ENCODE results near the gene NKD2. TPM values are rescaled to one million over a fixed set of nuclear protein-coding genes. Genes with fewer than 3 reads are reported as not detected.

The NKD2 gene
- total RNA-seq, 1 experiment from 2014 or later, result 12.8 TPM

GRCh38 chr5:978693-979092 lies 29.9 kb upstream of the NKD2 start:
- no peak for TF ChIP-seq FOXJ3 (CRISPR knock-in tag; IDR thresholded peaks at IDR 0.05; ENCODE audit: borderline replicate concordance)
- TF ChIP-seq PRDM15 (CRISPR knock-in tag; IDR thresholded peaks at IDR 0.05), result no peak
- TF ChIP-seq ETV6 (CRISPR knock-in tag; IDR thresholded peaks at IDR 0.05), result no peak
- no peak for TF ChIP-seq PRRX2 (CRISPR knock-in tag; IDR thresholded peaks at IDR 0.05)
- no peak for TF ChIP-seq STAT6 (CRISPR knock-in tag; conservative IDR thresholded peaks at IDR 0.05; ENCODE audit: low read depth)
- no peak for TF ChIP-seq NFATC4 (CRISPR knock-in tag; IDR thresholded peaks at IDR 0.05)
- no peak for TF ChIP-seq RELA (CRISPR knock-in tag; IDR thresholded peaks at IDR 0.05; ENCODE audit: borderline replicate concordance)
- TF ChIP-seq ESRRA (CRISPR knock-in tag; IDR thresholded peaks at IDR 0.05; ENCODE audit: borderline replicate concordance), result no peak
- TF ChIP-seq ZNF121 (CRISPR knock-in tag; IDR thresholded peaks at IDR 0.05), result no peak
- no peak for TF ChIP-seq CREB1 (CRISPR knock-in tag; IDR thresholded peaks at IDR 0.05)
- TF ChIP-seq RORB (CRISPR knock-in tag; IDR thresholded peaks at IDR 0.05), result no peak
- no peak for TF ChIP-seq GRHL2 (CRISPR knock-in tag; IDR thresholded peaks at IDR 0.05; ENCODE audit: insufficient replicate concordance, severe bottlenecking)
- TF ChIP-seq TP53 (CRISPR knock-in tag; IDR thresholded peaks at IDR 0.05), result no peak
- TF ChIP-seq ZNF671 (CRISPR knock-in tag; IDR thresholded peaks at IDR 0.05), result no peak
- no peak for TF ChIP-seq ATF6 (CRISPR knock-in tag; IDR thresholded peaks at IDR 0.05)
- no peak for TF ChIP-seq EMX1 (CRISPR knock-in tag; IDR thresholded peaks at IDR 0.05)
- TF ChIP-seq ERG (CRISPR knock-in tag; IDR thresholded peaks at IDR 0.05), result no peak
- TF ChIP-seq MAX (CRISPR knock-in tag; IDR thresholded peaks at IDR 0.05), result no peak
- no peak for TF ChIP-seq USF2 (CRISPR knock-in tag; IDR thresholded peaks at IDR 0.05)
- ChIA-PET POLR2A (no interaction called here), CTCF (interaction anchor here (2.9 to 4.2 kb wide), 2 partner anchors 11 to 32 kb away, joined by 8 to 20 read pairs; no protein-coding TSS in a partner anchor)
- H3K4me1 Mint-ChIP-seq, result no peaks in the 10 kb centered on the region
- no peak for ATAC-seq
- H3K27ac Mint-ChIP-seq, result no peak overlapping the region
- H3K36me3 Mint-ChIP-seq, result no peaks in the 10 kb centered on the region
- no peak overlapping the region for H3K4me3 Mint-ChIP-seq
- H3K27me3 Mint-ChIP-seq (ENCODE audit: low read depth), result no peaks in the 10 kb centered on the region
- DNase-seq (ENCODE audit: low spot score), result no peak
- no peaks in the 10 kb centered on the region; the same call in 1 of the 2 replicates for H3K9me3 Mint-ChIP-seq

Measured in WTC11 (cell line).